HG03439 (cell line): ENCODE measurements around the gene THAP4.
"Not testable (repeated sequence)": the region's sequence is repeated elsewhere in the genome, so short reads cannot be mapped to it uniquely, and the experiment has no call there.

ENCODE experiments used
- ATAC-seq: cut with Tn5 transposase; IDR thresholded peaks from one replicate; pipeline ENCODE4 v1.9.1; 2021; ENCODE audit warnings: mild to moderate bottlenecking, moderate library complexity; ENCODE audit not compliant: unreplicated experiment

The THAP4 gene

GRCh38 chr2:241567266-241567665, 69.7 kb downstream of the THAP4 start:
- ATAC-seq = not testable (repeated sequence)

DNA sequence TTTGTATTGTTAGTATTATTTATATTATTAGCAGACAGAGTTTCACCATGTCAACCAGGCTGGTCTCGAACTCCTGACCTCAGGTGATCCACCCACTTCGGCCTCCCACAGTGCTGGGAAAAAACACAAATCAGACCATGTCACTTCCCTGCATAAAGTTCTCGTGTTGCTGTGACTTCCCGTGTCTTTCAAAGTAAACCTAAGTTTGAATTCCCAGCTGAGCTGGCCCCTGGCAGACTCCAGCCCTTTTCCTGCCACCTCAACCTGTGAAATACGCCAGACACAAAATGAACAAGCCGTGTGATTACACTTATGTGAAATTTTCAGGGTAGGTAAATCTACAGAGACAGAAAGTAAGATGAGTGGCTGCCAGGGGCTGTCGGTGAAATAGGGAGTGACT, 70.5 kb downstream of the THAP4 start:
- ATAC-seq = no peak

DNA sequence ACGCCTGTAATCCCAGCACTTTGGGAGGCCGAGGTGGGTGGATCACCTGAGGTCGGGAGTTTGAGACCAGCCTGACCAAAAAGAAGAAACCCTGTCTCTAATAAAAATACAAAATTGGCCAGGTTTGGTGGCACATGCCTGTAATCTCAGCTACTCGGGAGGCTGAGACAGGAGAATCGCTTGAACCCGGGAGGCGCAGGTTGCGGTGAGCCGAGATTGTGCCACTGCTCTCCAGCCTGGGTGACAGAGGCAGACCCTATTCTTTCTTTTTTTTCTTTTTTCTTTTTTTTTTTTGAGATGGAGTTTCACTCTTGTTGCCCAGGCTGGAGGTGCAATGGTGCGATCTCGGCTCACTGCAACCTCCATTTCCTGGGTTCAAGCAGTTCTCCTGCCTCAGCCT, 70.9 kb downstream of the THAP4 start:
- ATAC-seq = not testable (repeated sequence)

- ATAC-seq = no peak
These were observed 71.5 kb downstream of the THAP4 start for GRCh38 chr2:241565411-241565810.

- no peak for ATAC-seq
These were observed 72.2 kb downstream of the THAP4 start for GRCh38 chr2:241564596-241565410.

- no peak for ATAC-seq
These were observed 72.9 kb downstream of the THAP4 start for GRCh38 chr2:241563981-241564595.

DNA sequence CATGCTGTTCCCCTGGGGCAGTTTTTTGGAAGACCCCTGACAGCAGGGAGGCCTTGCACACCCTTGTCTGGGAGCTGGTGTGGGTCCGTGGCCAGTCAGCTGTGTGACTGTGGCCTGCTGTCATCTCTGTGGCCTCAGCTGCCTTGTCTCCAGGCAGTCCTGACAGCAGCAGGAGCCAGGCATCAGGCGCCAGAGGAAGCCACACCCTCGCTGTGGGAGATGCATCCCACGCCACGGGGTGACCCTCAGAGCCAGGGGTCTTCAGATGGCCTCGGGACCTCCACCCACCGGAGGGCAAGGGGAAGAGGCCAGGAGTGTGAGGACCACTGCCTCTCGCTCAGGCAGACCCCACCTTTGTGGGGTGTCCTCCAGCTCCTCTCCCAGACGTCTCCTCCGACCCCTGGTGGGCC, 73.4 kb downstream of the THAP4 start:
- no peak for ATAC-seq

- no peak for ATAC-seq
These were observed 73.9 kb downstream of the THAP4 start for GRCh38 chr2:241563031-241563507.

DNA sequence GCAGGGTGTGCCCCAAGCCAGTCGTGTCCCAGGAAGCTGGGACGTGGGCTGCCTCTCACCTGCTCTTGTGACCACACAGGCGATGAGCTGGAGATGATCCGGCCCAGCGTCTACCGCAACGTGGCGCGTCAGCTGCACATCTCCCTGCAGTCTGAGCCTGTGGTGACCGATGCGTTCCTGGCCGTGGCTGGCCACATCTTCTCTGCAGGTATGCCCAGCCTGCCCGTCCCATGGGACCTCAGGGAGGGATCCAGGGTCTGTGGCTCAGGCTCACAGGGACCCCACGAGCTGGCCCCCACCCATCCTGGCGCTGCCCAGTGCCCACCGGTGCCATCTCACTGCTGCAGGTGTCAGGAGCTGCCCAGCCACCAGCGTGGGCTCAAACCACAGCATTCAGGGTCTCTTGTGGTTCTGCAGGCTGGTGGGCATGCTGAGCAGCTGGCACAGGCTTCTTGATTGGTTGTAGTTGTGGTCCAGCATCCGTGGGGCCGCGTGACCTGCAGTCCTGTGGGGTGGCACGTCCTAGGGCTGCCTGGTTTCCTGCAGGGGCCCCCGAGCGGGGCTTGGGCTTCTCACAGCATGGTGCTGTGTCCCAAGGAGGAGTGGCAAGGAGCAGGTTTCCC, 74.6 kb downstream of the THAP4 start:
- no peak for ATAC-seq

DNA sequence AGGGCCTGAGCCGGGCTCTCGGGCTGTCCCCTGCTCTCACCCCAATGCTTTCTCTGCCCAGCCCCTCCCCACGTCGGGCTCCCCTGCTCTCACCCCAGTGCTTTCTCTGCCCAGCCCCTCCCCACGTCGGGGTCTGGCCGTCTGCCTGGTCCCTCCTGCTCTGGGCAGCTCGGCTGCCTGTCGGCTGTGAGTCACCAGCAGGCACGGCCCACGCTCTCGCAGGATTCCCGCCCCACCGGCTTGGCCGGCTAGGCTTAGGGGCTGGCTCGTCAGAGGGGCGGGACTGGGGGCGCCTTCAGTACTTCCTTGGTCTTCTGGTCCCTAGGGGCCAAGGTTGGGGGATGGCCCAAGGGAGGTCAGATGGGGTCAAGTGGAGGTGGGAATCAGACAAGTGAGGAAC, 75.1 kb downstream of the THAP4 start:
- no peak for ATAC-seq

GRCh38 chr2:241560883-241561474, 76.0 kb downstream of the THAP4 start:
- no peak for ATAC-seq

DNA sequence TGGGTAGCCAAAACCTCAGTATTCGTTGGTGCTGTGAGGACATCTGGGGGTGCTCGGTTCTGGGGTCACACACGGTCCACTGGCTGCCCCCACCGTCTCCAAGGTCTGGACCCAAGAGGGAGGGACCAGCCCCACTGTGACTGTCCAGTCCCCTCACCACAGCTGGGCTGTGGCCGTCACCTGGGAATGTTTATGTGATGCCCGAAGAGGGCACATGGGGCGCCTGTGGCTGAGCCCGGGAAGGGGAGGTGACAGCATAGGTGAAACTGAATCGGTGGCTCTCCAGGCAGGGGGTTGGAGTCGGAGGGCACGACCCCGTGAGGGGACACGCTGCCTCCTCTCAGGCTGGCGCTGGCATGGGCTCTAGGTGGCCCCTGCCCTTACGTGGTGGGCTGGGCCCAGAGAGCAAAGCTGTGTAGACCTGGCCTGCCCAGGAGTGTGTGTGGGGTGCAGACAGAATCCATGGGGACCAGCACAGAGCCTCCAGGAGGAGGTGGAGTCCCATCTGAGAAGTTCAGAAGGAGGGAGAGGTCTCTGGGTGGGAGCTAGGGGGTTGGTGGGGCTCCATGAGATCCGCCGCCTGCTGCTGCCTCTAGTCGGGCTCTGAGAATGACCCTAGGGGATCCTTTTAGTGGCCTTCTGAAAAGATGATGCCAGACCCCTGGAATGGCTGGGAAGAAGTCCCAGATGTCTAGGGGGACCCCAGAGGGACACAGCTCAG, 76.6 kb downstream of the THAP4 start:
- no peak for ATAC-seq

DNA sequence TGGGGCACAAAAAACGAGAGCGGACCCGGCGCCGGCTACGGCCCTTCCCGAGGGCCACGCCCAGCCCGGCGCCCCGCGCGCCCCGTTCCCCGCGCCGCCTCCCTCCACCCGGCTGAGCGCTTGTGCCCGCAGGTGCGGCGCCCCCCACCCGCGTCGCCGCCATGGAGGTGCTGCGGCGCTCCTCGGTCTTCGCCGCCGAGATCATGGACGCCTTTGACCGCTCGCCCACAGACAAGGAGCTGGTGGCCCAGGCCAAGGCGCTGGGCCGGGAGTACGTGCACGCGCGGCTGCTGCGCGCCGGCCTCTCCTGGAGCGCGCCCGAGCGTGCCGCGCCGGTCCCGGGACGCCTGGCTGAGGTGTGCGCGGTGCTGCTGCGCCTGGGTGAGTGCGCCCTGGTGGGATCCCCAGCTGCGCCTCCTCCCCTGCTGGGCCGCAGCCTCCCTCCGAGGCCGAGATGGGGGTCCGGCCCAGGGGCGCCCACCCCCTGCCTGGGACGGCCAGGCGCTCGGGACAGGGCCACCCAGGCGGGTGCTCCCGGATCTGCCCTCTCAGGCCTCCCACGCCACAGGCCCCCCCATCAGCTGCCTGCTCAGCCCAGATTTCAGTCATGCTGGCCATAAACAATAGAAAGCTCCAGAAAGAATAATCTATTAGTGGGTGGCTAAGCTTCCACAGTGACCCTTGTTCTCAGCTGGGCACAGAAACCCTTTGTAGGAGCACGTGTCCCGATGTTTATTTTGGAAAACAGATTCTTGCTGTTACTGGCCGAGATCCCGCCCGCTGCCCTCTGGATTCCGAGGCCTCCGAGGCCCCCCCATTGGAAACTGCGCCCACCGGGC, 77.4 kb downstream of the THAP4 start:
- ATAC-seq = no peak

DNA sequence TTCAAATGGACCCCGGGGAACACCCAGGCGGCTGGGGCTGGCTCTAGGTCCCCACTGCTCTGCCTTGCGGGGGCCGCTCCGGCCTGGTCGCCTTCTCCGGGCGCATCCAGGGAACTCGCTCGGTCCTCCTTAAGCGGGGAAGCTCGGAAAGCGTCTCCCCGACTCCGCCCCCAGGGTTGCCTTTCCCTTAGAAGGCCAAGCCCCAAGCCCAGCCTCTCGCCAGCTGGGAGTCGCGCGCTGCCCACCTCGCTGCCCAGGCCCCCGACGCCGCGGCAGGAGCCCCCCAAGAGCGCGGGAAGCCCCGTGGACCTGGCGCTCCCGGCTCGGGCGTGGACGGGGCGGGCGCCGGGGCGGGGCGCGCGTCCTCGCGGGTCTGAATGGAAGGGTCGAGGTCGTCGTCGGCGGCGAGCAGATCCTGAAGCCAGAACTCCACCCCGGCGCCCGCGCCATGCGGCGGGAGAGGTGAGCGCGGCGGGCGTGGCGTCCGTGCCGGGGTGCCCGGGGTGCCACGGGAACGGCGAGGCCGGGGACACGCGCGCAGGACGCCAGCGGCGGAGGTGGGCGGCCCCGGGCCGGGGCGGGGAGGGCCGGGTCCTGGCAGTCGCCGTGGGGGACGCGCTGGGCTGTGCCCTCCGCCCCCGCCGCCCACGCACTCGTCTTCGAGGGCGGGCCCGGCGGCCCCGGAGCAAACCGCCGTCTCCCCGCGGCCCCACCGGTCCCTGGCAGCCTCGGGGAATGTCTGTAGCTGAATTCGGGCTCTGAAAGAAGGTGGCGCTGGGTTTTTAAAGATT, 78.2 kb downstream of the THAP4 start, which contains the start of gene BOK:
BOK (plus strand) TSS at position 214 of the 791 bp plus-strand sequence. CDS start 739 bp downstream, outside the sequence.
- ATAC-seq = no peak

GRCh38 chr2:241556746-241557145, 80.2 kb downstream of the THAP4 start:
- no peak for ATAC-seq

DNA sequence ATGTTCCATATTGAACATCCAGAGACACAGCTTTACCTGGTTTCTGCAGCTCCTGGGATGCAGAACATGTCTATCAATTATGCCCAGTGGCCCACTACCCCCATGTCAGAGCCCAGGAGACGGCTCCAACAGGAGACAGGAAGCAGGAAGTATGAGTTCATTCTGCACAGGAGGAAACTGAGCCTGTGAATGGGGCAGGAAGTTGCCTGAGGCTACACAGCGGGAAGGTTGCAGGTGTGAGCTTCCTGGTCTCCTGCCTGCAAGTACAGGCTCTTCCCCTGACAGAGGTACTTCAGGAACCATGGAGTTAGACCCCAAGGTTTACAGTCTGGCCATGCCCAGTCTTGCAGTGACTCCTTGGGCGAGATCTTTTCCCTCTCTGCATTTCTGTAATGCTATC, 81.2 kb downstream of the THAP4 start:
- ATAC-seq = no peak

DNA sequence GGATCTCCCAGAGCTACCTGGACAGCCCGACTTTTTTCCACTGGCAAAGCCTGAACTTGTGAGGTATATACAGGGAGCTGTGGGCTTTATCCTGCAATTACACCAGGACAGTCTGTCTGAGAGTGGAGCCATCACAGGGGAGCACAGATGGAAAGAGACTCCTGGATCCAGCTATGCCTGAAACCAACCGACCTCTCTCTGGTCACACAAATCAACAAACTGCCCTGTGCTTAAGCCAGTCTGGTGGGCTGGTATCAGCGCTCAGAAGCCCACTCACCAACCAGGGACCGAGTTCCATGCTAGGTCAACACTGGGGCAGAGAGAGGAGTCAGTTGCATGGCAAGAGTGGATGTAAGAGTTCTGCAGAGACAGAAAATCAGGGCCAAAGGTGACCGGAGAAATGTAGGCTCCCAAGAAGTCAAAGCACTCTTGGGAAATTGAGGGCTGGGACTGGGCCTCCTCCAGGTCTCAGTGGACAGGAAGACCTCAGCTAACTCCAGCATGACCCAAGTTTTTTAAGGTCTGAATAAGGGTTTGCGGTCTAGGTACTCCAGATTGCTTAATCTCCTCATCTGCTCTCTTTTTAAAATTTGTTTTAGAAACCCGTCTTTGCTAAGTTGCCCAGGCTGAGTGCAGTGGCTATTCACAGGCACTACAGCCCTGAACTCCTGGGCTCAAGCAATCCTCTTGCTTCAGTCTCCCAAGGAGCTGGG, 82.2 kb downstream of the THAP4 start:
- ATAC-seq = no peak

DNA sequence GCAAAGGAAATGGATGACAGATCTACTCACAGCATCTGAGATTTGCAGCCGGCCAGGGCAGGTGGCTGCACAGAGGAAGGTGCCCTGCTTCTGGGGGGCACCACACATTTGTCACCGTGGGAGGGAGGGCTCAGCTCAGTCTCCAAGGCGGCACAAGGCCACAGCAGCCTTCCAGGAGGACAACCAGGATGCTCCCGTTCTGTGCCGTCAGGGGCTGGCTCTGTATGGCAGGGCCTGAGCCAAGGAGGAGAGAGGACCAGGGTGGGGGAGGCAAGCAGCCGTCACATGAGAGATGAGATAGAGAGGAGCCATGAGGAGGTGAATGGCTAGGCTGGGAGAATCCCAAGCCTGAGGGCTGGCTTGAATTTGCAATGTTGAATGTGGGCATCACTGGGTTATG, 83.0 kb downstream of the THAP4 start:
- no peak for ATAC-seq

DNA sequence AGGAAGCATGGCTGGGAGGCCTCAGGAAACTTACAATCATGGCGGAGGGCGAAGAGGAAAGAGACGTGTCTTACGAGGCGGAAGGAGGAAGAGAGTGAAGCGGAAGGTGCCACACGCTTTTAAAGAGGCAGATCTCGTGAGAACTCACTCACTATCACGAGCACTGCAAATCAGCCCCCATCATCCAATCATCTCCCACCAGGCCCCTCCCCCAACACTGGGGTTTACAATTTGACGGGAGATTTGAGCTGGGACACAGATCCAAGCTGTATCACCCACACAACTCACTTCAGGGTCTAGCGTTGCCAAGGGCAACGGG, 83.5 kb downstream of the THAP4 start:
- no peak for ATAC-seq
